Liver (tissue), 9 donors: ENCODE results near the gene CAPN15. TPM values are rescaled to one million over a fixed set of nuclear protein-coding genes. Genes with fewer than 3 reads are reported as not detected.

Experiments used
- DNase-seq: peaks from one replicate; pipeline ENCODE4 v3.0.0-alpha.2; 2017; ENCODE audit warnings: low spot score
- H3K27ac ChIP-seq, 2 donors: one replicate each; pipeline ENCODE4 v1.7.0; 2013; ENCODE audit warnings: inconsistent platforms in 2 of 2, low read length in 2 of 2, control low read depth in 1 of 2, low read depth in 1 of 2, mild to moderate bottlenecking in 1 of 2
- H3K27me3 ChIP-seq, 4 donors: one replicate each; pipeline versions ENCODE4 v1.6.1 to v1.7.0; 2013; ENCODE audit warnings: low read length in 3 of 4, inconsistent platforms in 1 of 4, mild to moderate bottlenecking in 1 of 4, moderate library complexity in 1 of 4; ENCODE audit not compliant: control insufficient read depth in 4 of 4, insufficient read depth in 4 of 4
- H3K36me3 ChIP-seq, 4 donors: one replicate each; pipeline versions ENCODE4 v1.6.1 to v1.7.0; 2013; ENCODE audit warnings: low read length in 3 of 4, mild to moderate bottlenecking in 3 of 4, low read depth in 1 of 4, moderate library complexity in 1 of 4; ENCODE audit not compliant: control insufficient read depth in 4 of 4, insufficient read depth in 3 of 4
- H3K4me1 ChIP-seq, 4 donors: one replicate each; pipeline versions ENCODE4 v1.6.1 to v1.7.0; 2013; ENCODE audit warnings: low read length in 3 of 4, mild to moderate bottlenecking in 3 of 4, moderate library complexity in 1 of 4; ENCODE audit not compliant: control insufficient read depth in 4 of 4, insufficient read depth in 4 of 4
- H3K4me3 ChIP-seq, 3 donors: one replicate each; pipeline versions ENCODE4 v1.6.1 to v1.7.0; 2013; ENCODE audit warnings: low read length in 3 of 3, control low read depth in 1 of 3, low read depth in 1 of 3, mild to moderate bottlenecking in 1 of 3
- H3K9ac ChIP-seq, 2 donors: one replicate each; pipeline ENCODE4 v1.7.0; 2013; ENCODE audit warnings: low read length in 2 of 2, mild to moderate bottlenecking in 2 of 2, moderate library complexity in 2 of 2, control low read depth in 1 of 2, low read depth in 1 of 2
- H3K9me3 ChIP-seq, 4 donors: one replicate each; pipeline versions ENCODE4 v1.6.1 to v1.7.0; 2013; ENCODE audit warnings: low read length in 3 of 4; ENCODE audit not compliant: control insufficient read depth in 4 of 4
- EGR1 ChIP-seq, 2 donors: IDR thresholded peaks; 2 replicates each; pipeline ENCODE4 v1.6.1; 2016 to 2018; ENCODE audit warnings: antibody characterized with exemption in 2 of 2, low read depth in 2 of 2
- FOXA1 ChIP-seq: IDR thresholded peaks from 2 replicates; pipeline ENCODE4 v1.6.1; 2016; ENCODE audit warnings: antibody characterized with exemption
- FOXA2 ChIP-seq: IDR thresholded peaks from 2 replicates; pipeline ENCODE4 v1.6.1; 2016; ENCODE audit warnings: antibody characterized with exemption
- GABPA ChIP-seq, 2 donors: IDR thresholded peaks in 1 of 2; conservative IDR thresholded peaks in 1 of 2; 2 replicates each; pipeline ENCODE4 v1.6.1; 2016; ENCODE audit warnings: antibody characterized with exemption in 2 of 2, mild to moderate bottlenecking in 1 of 2, moderate library complexity in 1 of 2
- HNF4G ChIP-seq: IDR thresholded peaks from 2 replicates; pipeline ENCODE4 v1.6.1; 2016; ENCODE audit warnings: antibody characterized with exemption
- JUND ChIP-seq, 2 donors: IDR thresholded peaks; 2 replicates each; pipeline ENCODE4 v1.6.1; 2016; ENCODE audit warnings: antibody characterized with exemption in 2 of 2
- NR2F2 ChIP-seq: IDR thresholded peaks from 2 replicates; pipeline ENCODE4 v1.6.1; 2016; ENCODE audit warnings: antibody characterized with exemption
- RAD21 ChIP-seq, 2 donors: IDR thresholded peaks; 2 replicates each; pipeline ENCODE4 v1.6.1; 2016; ENCODE audit warnings: antibody characterized with exemption in 2 of 2, mild to moderate bottlenecking in 2 of 2
- RXRA ChIP-seq, 2 donors: IDR thresholded peaks; 2 replicates each; pipeline ENCODE4 v1.6.1; 2017 to 2018; ENCODE audit warnings: antibody characterized with exemption in 2 of 2, mild to moderate bottlenecking in 1 of 2
- SP1 ChIP-seq: IDR thresholded peaks from 2 replicates; pipeline ENCODE4 v1.6.1; 2018; ENCODE audit warnings: antibody characterized with exemption, mild to moderate bottlenecking
- TAF1 ChIP-seq: conservative IDR thresholded peaks from 2 replicates; pipeline ENCODE4 v1.6.1; 2016; ENCODE audit warnings: antibody characterized with exemption, mild to moderate bottlenecking
- YY1 ChIP-seq: IDR thresholded peaks from 2 replicates; pipeline ENCODE4 v1.6.1; 2016; ENCODE audit warnings: antibody characterized with exemption, mild to moderate bottlenecking
- WGBS: extraction: QIAGEN DNeasy Blood & Tissue Kit; methylation state at CpG from one replicate; pipeline ENCODE4 v1.1.7; 2013; 5-methylcytosine and 5-hydroxymethylcytosine counted together
- polyA plus RNA-seq, 2 donors: library from polyadenylated mRNA; stranded (reverse) in 1 of 2; unstranded in 1 of 2; fragments of 200-250 nt in 1 of 2; fragments of >200 nt in 1 of 2; fragmentation: Nextera tagmentation in 1 of 2; extraction: Ambion mirVana in 1 of 2; gene quantifications; one replicate each; pipeline versions ENCODE4 v1.2.1 to v1.2.3, GENCODE V29; 2013 to 2015
- total RNA-seq, 2 donors: library from RNA; depleted of rRNA; stranded (reverse); fragments of >200 nt; gene quantifications; one replicate each; pipeline ENCODE4 v1.2.3, GENCODE V29; 2014
- TF ChIP-seq, protein P1 (sequence below): IDR thresholded peaks from 2 replicates; pipeline ENCODE4 v1.6.1; 2016; ENCODE audit warnings: antibody characterized with exemption
- TF ChIP-seq, protein P2 (sequence below): IDR thresholded peaks from 2 replicates; pipeline ENCODE4 v1.6.1; 2016; ENCODE audit warnings: antibody characterized with exemption, mild to moderate bottlenecking
- TF ChIP-seq, protein P3 (sequence below): IDR thresholded peaks from 2 replicates; pipeline ENCODE4 v1.6.1; 2016; ENCODE audit warnings: antibody characterized with exemption
- TF ChIP-seq, protein P4 (sequence below): IDR thresholded peaks from 2 replicates; pipeline ENCODE4 v1.6.1; 2016; ENCODE audit warnings: antibody characterized with exemption
- TF ChIP-seq, protein P5 (sequence below): fragments of 150-350 bp; IDR thresholded peaks from 2 replicates; pipeline ENCODE4 v1.5.1; 2017; ENCODE audit warnings: improper control_type of control experiment, low read depth, low read length; ENCODE audit not compliant: missing input control
- donor health status: healthy.
- donor health status: healthy.
- donor health status: healthy.
- donor health status: healthy.
- donor health status: healthy.

Gene CAPN15
- total and polyA plus RNA-seq, 4 donors = 5.9 to 37.2 (median 21.6) TPM

DNA sequence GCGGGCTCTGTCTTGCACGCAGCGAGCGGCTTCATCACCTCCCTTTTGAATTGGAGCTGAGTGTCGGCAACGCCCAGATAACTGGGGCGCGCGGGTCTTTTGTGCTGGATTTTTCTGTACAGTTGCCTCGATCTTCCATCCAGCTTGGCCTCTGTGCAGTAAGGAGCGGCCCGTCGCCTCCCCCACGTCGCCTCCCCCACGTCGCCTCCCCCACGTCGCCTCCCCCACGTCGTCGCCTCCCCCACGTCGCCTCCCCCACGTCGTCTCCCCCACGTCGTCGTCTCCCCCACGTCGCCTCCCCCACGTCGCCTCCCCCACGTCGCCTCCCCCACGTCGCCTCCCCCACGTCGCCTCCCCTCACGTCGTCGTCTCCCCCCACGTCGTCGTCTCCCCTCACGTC lies 17.0 kb downstream of the CAPN15 start:
- H3K36me3 ChIP-seq = peaks cover 0 to 9% (median 4%) of the 10 kb centered on the region in 4 donors
- H3K9me3 ChIP-seq = no peaks in the 10 kb centered on the region
- 96% methylated on average over 46 of the region's 46 CpGs for WGBS
- H3K27ac ChIP-seq = no peak overlapping the region
- TF ChIP-seq RAD21 (IDR thresholded peaks at IDR 0.05) (no peak), NR2F2 (no peak), GABPA (IDR thresholded peaks at IDR 0.05 in 1 of 2, conservative IDR thresholded peaks at IDR 0.05 in 1 of 2) (no peak), SP1 (no peak), JUND (IDR thresholded peaks at IDR 0.05) (no peak), HNF4G (no peak), FOXA1 (no peak), FOXA2 (no peak), EGR1 (IDR thresholded peaks at IDR 0.05; ENCODE audit: low read depth in 2 of 2) (no peak), TAF1 (no peak), YY1 (no peak), RXRA (IDR thresholded peaks at IDR 0.05) (no peak)
- TF ChIP-seq, protein P1, sequence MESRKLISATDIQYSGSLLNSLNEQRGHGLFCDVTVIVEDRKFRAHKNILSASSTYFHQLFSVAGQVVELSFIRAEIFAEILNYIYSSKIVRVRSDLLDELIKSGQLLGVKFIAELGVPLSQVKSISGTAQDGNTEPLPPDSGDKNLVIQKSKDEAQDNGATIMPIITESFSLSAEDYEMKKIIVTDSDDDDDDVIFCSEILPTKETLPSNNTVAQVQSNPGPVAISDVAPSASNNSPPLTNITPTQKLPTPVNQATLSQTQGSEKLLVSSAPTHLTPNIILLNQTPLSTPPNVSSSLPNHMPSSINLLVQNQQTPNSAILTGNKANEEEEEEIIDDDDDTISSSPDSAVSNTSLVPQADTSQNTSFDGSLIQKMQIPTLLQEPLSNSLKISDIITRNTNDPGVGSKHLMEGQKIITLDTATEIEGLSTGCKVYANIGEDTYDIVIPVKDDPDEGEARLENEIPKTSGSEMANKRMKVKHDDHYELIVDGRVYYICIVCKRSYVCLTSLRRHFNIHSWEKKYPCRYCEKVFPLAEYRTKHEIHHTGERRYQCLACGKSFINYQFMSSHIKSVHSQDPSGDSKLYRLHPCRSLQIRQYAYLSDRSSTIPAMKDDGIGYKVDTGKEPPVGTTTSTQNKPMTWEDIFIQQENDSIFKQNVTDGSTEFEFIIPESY = no peak
- TF ChIP-seq, protein P2, sequence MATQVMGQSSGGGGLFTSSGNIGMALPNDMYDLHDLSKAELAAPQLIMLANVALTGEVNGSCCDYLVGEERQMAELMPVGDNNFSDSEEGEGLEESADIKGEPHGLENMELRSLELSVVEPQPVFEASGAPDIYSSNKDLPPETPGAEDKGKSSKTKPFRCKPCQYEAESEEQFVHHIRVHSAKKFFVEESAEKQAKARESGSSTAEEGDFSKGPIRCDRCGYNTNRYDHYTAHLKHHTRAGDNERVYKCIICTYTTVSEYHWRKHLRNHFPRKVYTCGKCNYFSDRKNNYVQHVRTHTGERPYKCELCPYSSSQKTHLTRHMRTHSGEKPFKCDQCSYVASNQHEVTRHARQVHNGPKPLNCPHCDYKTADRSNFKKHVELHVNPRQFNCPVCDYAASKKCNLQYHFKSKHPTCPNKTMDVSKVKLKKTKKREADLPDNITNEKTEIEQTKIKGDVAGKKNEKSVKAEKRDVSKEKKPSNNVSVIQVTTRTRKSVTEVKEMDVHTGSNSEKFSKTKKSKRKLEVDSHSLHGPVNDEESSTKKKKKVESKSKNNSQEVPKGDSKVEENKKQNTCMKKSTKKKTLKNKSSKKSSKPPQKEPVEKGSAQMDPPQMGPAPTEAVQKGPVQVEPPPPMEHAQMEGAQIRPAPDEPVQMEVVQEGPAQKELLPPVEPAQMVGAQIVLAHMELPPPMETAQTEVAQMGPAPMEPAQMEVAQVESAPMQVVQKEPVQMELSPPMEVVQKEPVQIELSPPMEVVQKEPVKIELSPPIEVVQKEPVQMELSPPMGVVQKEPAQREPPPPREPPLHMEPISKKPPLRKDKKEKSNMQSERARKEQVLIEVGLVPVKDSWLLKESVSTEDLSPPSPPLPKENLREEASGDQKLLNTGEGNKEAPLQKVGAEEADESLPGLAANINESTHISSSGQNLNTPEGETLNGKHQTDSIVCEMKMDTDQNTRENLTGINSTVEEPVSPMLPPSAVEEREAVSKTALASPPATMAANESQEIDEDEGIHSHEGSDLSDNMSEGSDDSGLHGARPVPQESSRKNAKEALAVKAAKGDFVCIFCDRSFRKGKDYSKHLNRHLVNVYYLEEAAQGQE = no peak
- TF ChIP-seq, protein P3, sequence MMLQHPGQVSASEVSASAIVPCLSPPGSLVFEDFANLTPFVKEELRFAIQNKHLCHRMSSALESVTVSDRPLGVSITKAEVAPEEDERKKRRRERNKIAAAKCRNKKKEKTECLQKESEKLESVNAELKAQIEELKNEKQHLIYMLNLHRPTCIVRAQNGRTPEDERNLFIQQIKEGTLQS = no peak
- TF ChIP-seq, protein P4, sequence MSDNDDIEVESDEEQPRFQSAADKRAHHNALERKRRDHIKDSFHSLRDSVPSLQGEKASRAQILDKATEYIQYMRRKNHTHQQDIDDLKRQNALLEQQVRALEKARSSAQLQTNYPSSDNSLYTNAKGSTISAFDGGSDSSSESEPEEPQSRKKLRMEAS = no peak
- peaks cover 12 to 30% (median 23%) of the 10 kb centered on the region in 4 donors for H3K4me1 ChIP-seq
- DNase-seq = no peak
- H3K9ac ChIP-seq = no peak overlapping the region
- H3K27me3 ChIP-seq = no peaks in the 10 kb centered on the region
- no peak overlapping the region for H3K4me3 ChIP-seq

DNA sequence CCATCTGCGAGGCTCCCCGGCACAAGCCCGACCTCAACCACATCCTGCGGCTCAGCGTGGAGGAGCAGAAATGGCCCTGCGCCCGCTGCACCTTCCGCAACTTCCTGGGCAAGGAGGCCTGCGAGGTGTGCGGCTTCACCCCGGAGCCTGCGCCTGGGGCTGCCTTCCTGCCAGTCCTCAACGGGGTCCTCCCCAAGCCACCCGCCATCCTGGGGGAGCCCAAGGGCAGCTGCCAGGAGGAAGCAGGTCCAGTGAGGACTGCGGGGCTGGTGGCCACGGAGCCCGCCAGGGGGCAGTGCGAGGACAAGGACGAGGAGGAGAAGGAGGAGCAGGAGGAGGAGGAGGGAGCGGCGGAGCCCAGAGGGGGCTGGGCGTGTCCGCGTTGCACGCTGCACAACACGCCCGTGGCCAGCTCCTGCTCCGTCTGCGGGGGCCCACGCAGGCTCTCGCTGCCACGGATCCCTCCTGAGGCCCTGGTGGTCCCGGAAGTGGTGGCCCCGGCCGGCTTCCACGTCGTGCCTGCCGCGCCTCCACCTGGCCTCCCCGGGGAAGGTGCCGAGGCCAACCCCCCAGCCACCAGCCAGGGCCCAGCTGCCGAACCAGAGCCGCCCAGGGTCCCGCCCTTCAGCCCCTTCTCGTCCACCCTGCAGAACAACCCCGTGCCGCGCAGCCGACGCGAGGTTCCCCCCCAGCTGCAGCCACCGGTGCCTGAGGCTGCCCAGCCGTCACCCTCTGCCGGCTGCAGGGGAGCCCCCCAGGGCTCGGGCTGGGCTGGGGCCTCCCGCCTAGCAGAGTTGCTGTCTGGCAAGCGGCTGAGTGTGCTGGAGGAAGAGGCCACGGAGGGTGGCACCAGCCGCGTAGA lies 19.6 kb downstream of the CAPN15 start:
- TF ChIP-seq, protein P5, sequence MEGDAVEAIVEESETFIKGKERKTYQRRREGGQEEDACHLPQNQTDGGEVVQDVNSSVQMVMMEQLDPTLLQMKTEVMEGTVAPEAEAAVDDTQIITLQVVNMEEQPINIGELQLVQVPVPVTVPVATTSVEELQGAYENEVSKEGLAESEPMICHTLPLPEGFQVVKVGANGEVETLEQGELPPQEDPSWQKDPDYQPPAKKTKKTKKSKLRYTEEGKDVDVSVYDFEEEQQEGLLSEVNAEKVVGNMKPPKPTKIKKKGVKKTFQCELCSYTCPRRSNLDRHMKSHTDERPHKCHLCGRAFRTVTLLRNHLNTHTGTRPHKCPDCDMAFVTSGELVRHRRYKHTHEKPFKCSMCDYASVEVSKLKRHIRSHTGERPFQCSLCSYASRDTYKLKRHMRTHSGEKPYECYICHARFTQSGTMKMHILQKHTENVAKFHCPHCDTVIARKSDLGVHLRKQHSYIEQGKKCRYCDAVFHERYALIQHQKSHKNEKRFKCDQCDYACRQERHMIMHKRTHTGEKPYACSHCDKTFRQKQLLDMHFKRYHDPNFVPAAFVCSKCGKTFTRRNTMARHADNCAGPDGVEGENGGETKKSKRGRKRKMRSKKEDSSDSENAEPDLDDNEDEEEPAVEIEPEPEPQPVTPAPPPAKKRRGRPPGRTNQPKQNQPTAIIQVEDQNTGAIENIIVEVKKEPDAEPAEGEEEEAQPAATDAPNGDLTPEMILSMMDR = peak; percentile 17
- no peak for TF ChIP-seq HNF4G
- TF ChIP-seq JUND (IDR thresholded peaks at IDR 0.05) = no peak
- TF ChIP-seq TAF1 = no peak
- no peak for TF ChIP-seq FOXA1
- TF ChIP-seq EGR1 (IDR thresholded peaks at IDR 0.05; ENCODE audit: low read depth in 2 of 2) = no peak
- TF ChIP-seq, protein P2 = no peak
- H3K9me3 ChIP-seq = no peaks in the 10 kb centered on the region
- 84% methylated on average over 60 of the region's 60 CpGs for WGBS
- DNase-seq = peak; percentile 81
- H3K4me3 ChIP-seq = no peak overlapping the region
- H3K9ac ChIP-seq = no peak overlapping the region
- H3K27ac ChIP-seq = no peak overlapping the region
- H3K36me3 ChIP-seq = peaks cover 0 to 18% (median 8%) of the 10 kb centered on the region in 4 donors
- H3K4me1 ChIP-seq = peaks cover 12 to 29% (median 23%) of the 10 kb centered on the region in 4 donors
- H3K27me3 ChIP-seq = no peaks in the 10 kb centered on the region
